Keratinocyte (primary cell): ENCODE measurements around the gene BRF1. TPM values are rescaled to one million over a fixed set of nuclear protein-coding genes. Genes with fewer than 3 reads are reported as not detected.

Experiments
- DNase-seq: peaks from one replicate; pipeline ENCODE4 v3.0.0-alpha.2; 2011; ENCODE audit warnings: low read depth, missing footprints, low spot score
- FAIRE-seq: peaks from 2 replicates; lab custom pipeline; 2011; peaks lifted over from hg19 to GRCh38; lab: Jason Lieb, UNC
- H2AFZ ChIP-seq: 2 replicates; pipeline ENCODE4 v1.6.0; 2012; ENCODE audit warnings: low read length, control low read depth, inconsistent platforms; ENCODE audit not compliant: control insufficient read depth
- H3K27ac ChIP-seq: 2 replicates; pipeline ENCODE4 v1.5.1; 2011; ENCODE audit warnings: low read length; ENCODE audit not compliant: control insufficient read depth, insufficient read depth
- H3K27me3 ChIP-seq: 3 replicates; pipeline ENCODE4 v1.6.0; 2011; ENCODE audit warnings: low read length; ENCODE audit not compliant: control insufficient read depth, insufficient read depth; ENCODE audit errors: extremely low read depth
- H3K36me3 ChIP-seq, 2 experiments: 2 replicates in 1 of 2; 3 replicates in 1 of 2; pipeline ENCODE4 v1.5.1; 2011; ENCODE audit warnings: low read length in 2 of 2, mild to moderate bottlenecking in 1 of 2; ENCODE audit not compliant: control insufficient read depth in 2 of 2, insufficient read depth in 2 of 2; ENCODE audit errors: extremely low read depth in 1 of 2
- H3K4me1 ChIP-seq: 3 replicates; pipeline ENCODE4 v1.5.1; 2011; ENCODE audit warnings: low read length; ENCODE audit not compliant: control insufficient read depth, insufficient read depth; ENCODE audit errors: extremely low read depth
- H3K4me2 ChIP-seq: 3 replicates; pipeline ENCODE4 v1.6.0; 2011; ENCODE audit warnings: low read depth, low read length; ENCODE audit not compliant: control insufficient read depth, insufficient read depth; ENCODE audit errors: extremely low read depth
- H3K4me3 ChIP-seq, 3 experiments: fragments of 200-600 bp in 1 of 3; sonication (generic) in 1 of 3; 2 replicates in 2 of 3; 3 replicates in 1 of 3; pipeline ENCODE4 v1.5.1; 2011 to 2016; ENCODE audit warnings: low read length in 3 of 3, mild to moderate bottlenecking in 3 of 3, control low read depth in 2 of 3, inconsistent platforms in 1 of 3, low read depth in 1 of 3, mixed read lengths in 1 of 3, mixed run types in 1 of 3, moderate library complexity in 1 of 3; ENCODE audit not compliant: control insufficient read depth in 2 of 3, insufficient read depth in 2 of 3; ENCODE audit errors: extremely low read depth in 1 of 3
- H3K79me2 ChIP-seq: 2 replicates; pipeline ENCODE4 v1.6.0; 2012; ENCODE audit warnings: low read length; ENCODE audit not compliant: control insufficient read depth, insufficient read depth
- H3K9ac ChIP-seq: 3 replicates; pipeline ENCODE4 v1.6.0; 2011; ENCODE audit warnings: low read length; ENCODE audit not compliant: control insufficient read depth, insufficient read depth; ENCODE audit errors: extremely low read depth
- H3K9me1 ChIP-seq: 3 replicates; pipeline ENCODE4 v1.6.0; 2011; ENCODE audit warnings: low read length; ENCODE audit not compliant: control insufficient read depth, insufficient read depth; ENCODE audit errors: extremely low read depth
- H3K9me3 ChIP-seq: 2 replicates; pipeline ENCODE4 v1.5.1; 2012; ENCODE audit warnings: low read depth, low read length; ENCODE audit not compliant: control insufficient read depth
- H4K20me1 ChIP-seq: 3 replicates; pipeline ENCODE4 v1.6.0; 2011; ENCODE audit warnings: low read length; ENCODE audit not compliant: control insufficient read depth, insufficient read depth; ENCODE audit errors: extremely low read depth
- EZH2 ChIP-seq: IDR thresholded peaks from one replicate; pipeline ENCODE4 v1.6.1; 2012; ENCODE audit warnings: inconsistent platforms, mild to moderate bottlenecking, low read length, moderate library complexity
- dilution Hi-C: fragments of 300-500 bp; cut with MboI; formaldehyde crosslinking; loops from one replicate; pipeline ENCODE4 v1.7.0; 2020; ENCODE audit warnings: low sequenced_read_pairs; ENCODE audit not compliant: extremely low pct_ligation_motif_present
- polyA plus RNA-seq, 5 experiments: library from polyadenylated mRNA; depleted of rRNA in 3 of 5; stranded (reverse) in 3 of 5; stranded (forward) in 1 of 5; unstranded in 1 of 5; fragments of >200 nt; gene quantifications; 1 replicate in 1 of 5; 2 replicates in 3 of 5; 3 replicates in 1 of 5; pipeline versions ENCODE4 v1.2.1 to v1.2.3, GENCODE V29; 2011 to 2012; ENCODE audit warnings: missing spikeins in 2 of 5, low read depth in 1 of 5, low replicate concordance in 1 of 5
- TF ChIP-seq, protein P1 (sequence below), 3 experiments: IDR thresholded peaks in 1 of 3; conservative IDR thresholded peaks in 1 of 3; optimal IDR thresholded peaks in 1 of 3; 2 replicates in 2 of 3; 3 replicates in 1 of 3; pipeline versions ENCODE3 to v1.5.1; 2011; ENCODE audit warnings: low read length in 3 of 3, mild to moderate bottlenecking in 3 of 3, moderate library complexity in 2 of 3, control low read depth in 1 of 3, inconsistent platforms in 1 of 3; ENCODE audit not compliant: insufficient read depth in 2 of 3; ENCODE audit errors: extremely low read depth in 1 of 3

Gene BRF1
- polyA plus RNA-seq, 1 donor (not counting 4 experiments of a cell fraction or from before 2014, with no cell fraction given), result 6.5 TPM

DNA sequence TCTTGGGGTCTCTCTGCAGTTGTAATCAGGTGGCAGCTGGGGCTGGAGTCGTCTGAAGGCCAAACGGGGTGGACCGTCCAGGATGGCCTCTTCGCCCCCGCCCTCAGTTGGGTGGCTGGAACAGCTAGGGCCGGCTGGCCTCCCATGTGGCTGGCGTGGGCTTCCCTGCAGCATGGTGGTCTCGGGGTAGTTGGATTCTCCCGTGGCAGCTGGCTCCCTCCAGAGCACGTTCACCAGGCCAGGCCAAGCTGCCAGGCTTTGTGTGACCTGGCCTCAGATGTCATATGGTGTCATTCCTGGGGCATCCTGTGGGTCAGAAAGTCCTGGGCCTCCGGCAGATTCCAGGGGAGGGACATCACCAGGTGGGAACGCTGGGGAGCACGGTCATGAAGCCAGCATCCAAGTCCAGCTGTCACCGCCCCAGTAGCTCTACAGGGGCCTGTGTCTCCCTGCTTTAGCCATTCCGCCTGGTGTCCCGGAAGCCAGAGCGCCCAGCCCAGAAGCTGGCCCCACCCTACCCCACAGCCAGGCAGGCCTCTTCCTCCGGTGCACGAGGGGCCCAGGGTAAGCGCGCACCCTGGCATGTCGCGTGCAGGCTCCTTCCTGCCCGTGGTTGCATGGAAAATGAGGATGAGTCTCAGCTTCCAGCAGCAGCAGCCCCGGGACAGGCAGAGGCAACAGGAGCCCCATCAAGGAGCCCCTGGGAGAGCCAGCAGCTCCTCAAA, 118.3 kb downstream of the BRF1 start:
- no peaks in the 10 kb centered on the region for H4K20me1 ChIP-seq
- no peak overlapping the region for H3K9ac ChIP-seq
- dilution Hi-C loops, result no loop called here
- TF ChIP-seq, protein P1, sequence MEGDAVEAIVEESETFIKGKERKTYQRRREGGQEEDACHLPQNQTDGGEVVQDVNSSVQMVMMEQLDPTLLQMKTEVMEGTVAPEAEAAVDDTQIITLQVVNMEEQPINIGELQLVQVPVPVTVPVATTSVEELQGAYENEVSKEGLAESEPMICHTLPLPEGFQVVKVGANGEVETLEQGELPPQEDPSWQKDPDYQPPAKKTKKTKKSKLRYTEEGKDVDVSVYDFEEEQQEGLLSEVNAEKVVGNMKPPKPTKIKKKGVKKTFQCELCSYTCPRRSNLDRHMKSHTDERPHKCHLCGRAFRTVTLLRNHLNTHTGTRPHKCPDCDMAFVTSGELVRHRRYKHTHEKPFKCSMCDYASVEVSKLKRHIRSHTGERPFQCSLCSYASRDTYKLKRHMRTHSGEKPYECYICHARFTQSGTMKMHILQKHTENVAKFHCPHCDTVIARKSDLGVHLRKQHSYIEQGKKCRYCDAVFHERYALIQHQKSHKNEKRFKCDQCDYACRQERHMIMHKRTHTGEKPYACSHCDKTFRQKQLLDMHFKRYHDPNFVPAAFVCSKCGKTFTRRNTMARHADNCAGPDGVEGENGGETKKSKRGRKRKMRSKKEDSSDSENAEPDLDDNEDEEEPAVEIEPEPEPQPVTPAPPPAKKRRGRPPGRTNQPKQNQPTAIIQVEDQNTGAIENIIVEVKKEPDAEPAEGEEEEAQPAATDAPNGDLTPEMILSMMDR (optimal IDR thresholded peaks at IDR 0.05 in 1 of 3, IDR thresholded peaks at IDR 0.05 in 1 of 3, conservative IDR thresholded peaks at IDR 0.05 in 1 of 3; ENCODE audit: extremely low read depth in 1 of 3, insufficient read depth in 2 of 3, low read length in 3 of 3), result no peak
- peak; percentile 32 for TF ChIP-seq EZH2
- H3K9me1 ChIP-seq, result no peaks in the 10 kb centered on the region
- H3K27ac ChIP-seq, result no peak overlapping the region
- FAIRE-seq (peak; percentile 5), DNase-seq (no peak)
- H3K36me3 ChIP-seq, result no peaks in the 10 kb centered on the region
- H3K27me3 ChIP-seq, result no peaks in the 10 kb centered on the region
- H3K4me1 ChIP-seq, result peaks cover 18% of the 10 kb centered on the region
- no peaks in the 10 kb centered on the region for H3K9me3 ChIP-seq
- no peaks in the 10 kb centered on the region for H3K79me2 ChIP-seq
- H3K4me3 ChIP-seq, result no peak overlapping the region
- peak overlapping the region; percentile 37 for H3K4me2 ChIP-seq
- peak overlapping the region; percentile 67 for H2AFZ ChIP-seq

DNA sequence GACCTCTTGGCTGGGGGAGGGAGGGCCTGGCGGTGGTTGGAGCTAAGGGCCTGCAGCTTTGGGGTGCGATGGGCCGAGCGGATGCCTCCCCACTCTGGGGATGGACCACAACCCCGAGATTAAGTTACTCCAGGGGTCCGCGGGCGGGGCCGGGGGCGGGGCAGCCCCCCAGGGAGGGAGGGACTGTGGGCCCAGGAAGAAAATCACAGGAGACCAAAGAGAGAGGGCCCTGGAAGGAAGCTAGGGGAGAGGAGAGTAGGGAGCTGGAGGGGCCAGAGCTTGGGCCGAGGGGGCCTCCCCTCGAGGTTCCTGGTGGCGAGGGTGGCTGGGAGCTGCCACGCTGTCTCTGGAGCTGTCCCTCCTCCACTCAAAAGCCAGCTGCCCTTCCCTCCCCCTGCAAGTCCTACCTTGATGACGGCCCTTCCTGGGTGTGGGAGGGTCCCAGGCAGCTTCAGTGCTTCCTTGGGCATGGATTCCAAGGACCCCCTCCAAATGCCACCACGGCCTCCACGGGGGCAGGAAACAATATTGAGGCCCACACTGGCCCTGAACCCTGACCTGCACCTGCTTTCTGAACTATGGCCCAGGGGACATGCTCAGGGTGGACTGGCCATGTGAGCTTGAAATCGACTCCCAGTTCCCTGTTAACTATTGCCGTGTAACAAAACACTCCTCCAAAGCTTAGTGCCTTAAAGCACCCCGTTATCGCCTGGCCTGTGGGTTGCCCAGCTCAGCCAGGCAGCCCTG, 119.1 kb downstream of the BRF1 start:
- FAIRE-seq (no peak), DNase-seq (no peak)
- Histone ChIP-seq H3K79me2 (no peaks in the 10 kb centered on the region), H3K36me3 (no peaks in the 10 kb centered on the region), H3K4me3 (no peak overlapping the region), H3K9ac (no peak overlapping the region), H4K20me1 (no peaks in the 10 kb centered on the region), H2AFZ (no peak overlapping the region), H3K27ac (no peak overlapping the region), H3K9me1 (no peaks in the 10 kb centered on the region), H3K4me2 (peak overlapping the region; percentile 37), H3K4me1 (peaks cover 18% of the 10 kb centered on the region), H3K27me3 (no peaks in the 10 kb centered on the region), H3K9me3 (no peaks in the 10 kb centered on the region)
- dilution Hi-C loops, result no loop called here
- TF ChIP-seq, protein P1 (optimal IDR thresholded peaks at IDR 0.05 in 1 of 3, IDR thresholded peaks at IDR 0.05 in 1 of 3, conservative IDR thresholded peaks at IDR 0.05 in 1 of 3; ENCODE audit: extremely low read depth in 1 of 3, insufficient read depth in 2 of 3, low read length in 3 of 3), result no peak
- TF ChIP-seq EZH2, result no peak
